Measurements from ENCODE around the gene UNC45A. TPM values are rescaled to one million over a fixed set of nuclear protein-coding genes. Genes with fewer than 3 reads are reported as not detected.

UNC45A gene
- total RNA-seq, 1 experiment from 2014 or later: 68.4 TPM

DNA sequence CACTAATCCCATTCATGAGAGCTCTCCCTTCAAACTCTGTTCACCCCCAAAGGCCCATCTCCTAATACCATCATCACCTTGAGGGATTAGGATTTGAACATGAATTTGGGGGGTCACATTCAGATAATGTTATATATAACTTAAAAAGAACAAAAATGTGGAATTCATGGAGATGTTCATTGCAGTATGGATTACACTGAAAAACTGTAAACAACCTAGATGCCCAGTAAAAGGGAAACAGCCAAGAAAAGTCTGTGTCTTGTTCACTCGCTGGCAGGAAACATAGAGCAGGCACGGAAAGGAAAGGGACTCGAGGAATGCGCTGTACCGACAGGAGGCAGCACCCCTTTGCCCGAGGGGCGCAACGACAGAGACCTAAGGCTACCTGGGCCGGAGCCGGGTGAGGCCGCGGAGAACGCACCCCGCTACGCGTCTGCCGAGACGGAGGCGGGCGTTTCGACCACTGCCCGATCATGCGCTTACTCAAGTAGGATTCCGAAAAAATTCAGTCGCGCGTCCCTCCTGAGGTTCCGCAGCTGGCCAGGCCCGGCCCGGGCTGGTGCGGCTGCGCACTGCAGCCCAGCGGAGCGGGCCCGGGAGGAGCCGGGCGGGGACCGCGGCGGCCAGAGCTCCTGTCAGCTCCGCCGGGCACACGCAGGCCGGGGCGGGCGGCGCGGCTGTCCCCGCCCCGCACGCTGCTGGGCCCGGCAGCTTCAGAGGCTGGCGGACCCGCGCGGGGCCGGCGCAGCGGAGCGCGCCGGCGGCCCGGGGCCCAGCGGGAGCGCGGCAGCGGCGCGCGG lies 32.8 kb upstream of the UNC45A start:
- peaks cover 10% of the 10 kb centered on the region for H3K36me3 ChIP-seq (ENCODE audit: low read depth, low read length)
- intact Hi-C loops (cut with micrococcal nuclease): loop anchor here (2.0 kb wide), 1 partner anchor 29 kb away; no protein-coding TSS in a partner anchor
- H3K4me2 ChIP-seq (ENCODE audit: low read length): peak overlapping the region; percentile 91
- TF ChIP-seq EZH2phosphoT487 (IDR thresholded peaks at IDR 0.05; ENCODE audit: borderline replicate concordance, low read length) (no peak), EZH2 (IDR thresholded peaks at IDR 0.05; ENCODE audit: low read length, unreplicated experiment) (no peak)
- TF ChIP-seq, protein P1, sequence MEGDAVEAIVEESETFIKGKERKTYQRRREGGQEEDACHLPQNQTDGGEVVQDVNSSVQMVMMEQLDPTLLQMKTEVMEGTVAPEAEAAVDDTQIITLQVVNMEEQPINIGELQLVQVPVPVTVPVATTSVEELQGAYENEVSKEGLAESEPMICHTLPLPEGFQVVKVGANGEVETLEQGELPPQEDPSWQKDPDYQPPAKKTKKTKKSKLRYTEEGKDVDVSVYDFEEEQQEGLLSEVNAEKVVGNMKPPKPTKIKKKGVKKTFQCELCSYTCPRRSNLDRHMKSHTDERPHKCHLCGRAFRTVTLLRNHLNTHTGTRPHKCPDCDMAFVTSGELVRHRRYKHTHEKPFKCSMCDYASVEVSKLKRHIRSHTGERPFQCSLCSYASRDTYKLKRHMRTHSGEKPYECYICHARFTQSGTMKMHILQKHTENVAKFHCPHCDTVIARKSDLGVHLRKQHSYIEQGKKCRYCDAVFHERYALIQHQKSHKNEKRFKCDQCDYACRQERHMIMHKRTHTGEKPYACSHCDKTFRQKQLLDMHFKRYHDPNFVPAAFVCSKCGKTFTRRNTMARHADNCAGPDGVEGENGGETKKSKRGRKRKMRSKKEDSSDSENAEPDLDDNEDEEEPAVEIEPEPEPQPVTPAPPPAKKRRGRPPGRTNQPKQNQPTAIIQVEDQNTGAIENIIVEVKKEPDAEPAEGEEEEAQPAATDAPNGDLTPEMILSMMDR (conservative IDR thresholded peaks at IDR 0.05; ENCODE audit: low read depth, low read length): peak; percentile 74
- H3K79me2 ChIP-seq (ENCODE audit: low read length): peaks cover 16% of the 10 kb centered on the region; the same call in 1 of the 2 replicates
- H2AFZ ChIP-seq (ENCODE audit: low read length): peak overlapping the region; percentile 96
- H3K4me3 ChIP-seq (ENCODE audit: low read length): peak overlapping the region; percentile 88
- H3K9me3 ChIP-seq (ENCODE audit: low read length): no peaks in the 10 kb centered on the region
- ATAC-seq (peak; percentile 89), DNase-seq (peak; percentile 83)
- CTCF ChIA-PET: interaction anchor here (0.6 to 1.2 kb wide), 4 partner anchors 12 to 187 kb away, joined by 4 to 16 read pairs (median 5); partner anchors contain the start of gene HDDC3
- H4K20me1 ChIP-seq (ENCODE audit: low read length): no peaks in the 10 kb centered on the region
- H3K27me3 ChIP-seq (ENCODE audit: low read length): no peaks in the 10 kb centered on the region
- peak overlapping the region; percentile 64 for H3K9ac ChIP-seq (ENCODE audit: low read length)
- H3K9me2 ChIP-seq (replicated peaks; ENCODE audit: low read length): no peaks in the 10 kb centered on the region
- POLR2A ChIA-PET (ENCODE audit: unreplicated experiment): interaction anchor here (0.6 to 1.0 kb wide), 2 partner anchors 32 to 513 kb away, joined by 3 to 6 read pairs; partner anchors contain the start of gene UNC45A
- BruUV-seq (replicated peaks): TSS peak; percentile 68
- H3K4me1 ChIP-seq (ENCODE audit: insufficient read depth, low read length): peaks cover 13% of the 10 kb centered on the region
- H3K27ac ChIP-seq (ENCODE audit: low read length): no peak overlapping the region
- H3F3A ChIP-seq (ENCODE audit: low read length, unreplicated experiment): no peaks in the 10 kb centered on the region

DNA sequence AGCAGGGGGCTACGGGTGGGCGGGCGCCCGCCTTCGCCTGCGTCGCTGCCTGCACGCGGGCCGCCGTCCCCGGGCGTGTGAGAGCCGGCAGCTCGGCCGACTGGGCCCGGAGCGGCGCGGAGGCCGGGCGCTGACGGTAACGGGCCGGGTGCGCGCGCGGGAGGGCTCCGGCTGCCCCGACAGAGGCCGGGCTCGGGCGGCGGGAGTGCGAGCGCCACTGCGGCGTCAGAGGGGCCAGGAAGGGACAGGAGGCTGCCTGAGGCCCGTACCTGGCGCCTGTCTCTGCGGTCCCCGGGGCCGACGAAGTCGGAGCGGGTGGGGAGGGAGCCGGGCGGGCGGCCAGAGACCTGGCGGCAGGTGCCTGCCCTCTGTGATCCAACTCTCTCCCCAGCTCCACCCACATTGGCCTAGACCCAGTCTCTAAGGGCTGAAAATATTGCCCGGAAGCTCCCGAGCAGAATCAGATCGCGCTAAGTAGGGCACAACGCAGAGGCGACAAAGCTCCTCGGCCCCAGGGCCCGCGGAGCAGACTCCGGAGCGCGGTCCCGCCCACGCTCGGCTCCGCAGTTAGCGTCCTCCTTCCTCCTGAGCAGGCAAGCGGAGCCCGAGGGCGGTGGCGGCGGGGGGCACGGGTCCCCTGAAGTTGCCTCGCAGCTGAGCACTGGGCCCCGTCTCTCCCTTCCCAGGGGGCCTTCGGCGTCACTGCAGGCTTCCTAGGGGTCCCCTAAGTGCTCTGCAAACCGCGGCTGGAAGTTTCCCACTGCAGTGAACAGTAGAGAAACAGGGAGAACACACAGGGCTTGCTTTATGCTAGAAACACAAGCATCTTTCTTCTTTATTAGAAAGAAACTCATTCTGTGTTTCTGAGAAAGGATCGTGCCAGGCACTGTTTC lies 32.0 kb upstream of the UNC45A start, which contains the start of gene MAN2A2:
Gene MAN2A2, plus strand, starts transcription at position 463 of the 893 bp plus-strand sequence. CDS start 906 bp downstream, outside the sequence.
- DNase-seq (peak; percentile 55), ATAC-seq (peak; percentile 48)
- Histone ChIP-seq H2AFZ (ENCODE audit: low read length) (peak within 1 kb of the TSS; percentile 96), H3K36me3 (ENCODE audit: low read depth, low read length) (peaks cover 11% of the 10 kb centered on the region), H3K9me2 (replicated peaks; ENCODE audit: low read length) (no peaks in the 10 kb centered on the region), H3K27ac (ENCODE audit: low read length) (no peak within 1 kb of the TSS), H3K9me3 (ENCODE audit: low read length) (no peaks in the 10 kb centered on the region), H3K79me2 (ENCODE audit: low read length) (peaks cover 16% of the 10 kb centered on the region; the same call in 1 of the 2 replicates), H3K4me1 (ENCODE audit: insufficient read depth, low read length) (peaks cover 13% of the 10 kb centered on the region), H3K4me3 (ENCODE audit: low read length) (peak within 1 kb of the TSS; percentile 88), H3K27me3 (ENCODE audit: low read length) (no peaks in the 10 kb centered on the region), H3F3A (ENCODE audit: low read length, unreplicated experiment) (no peaks in the 10 kb centered on the region), H4K20me1 (ENCODE audit: low read length) (no peaks in the 10 kb centered on the region), H3K9ac (ENCODE audit: low read length) (peak within 1 kb of the TSS; percentile 64), H3K4me2 (ENCODE audit: low read length) (peak within 1 kb of the TSS; percentile 94)
- CTCF ChIA-PET: interaction anchor here (0.6 to 1.2 kb wide), 5 partner anchors 11 to 33 kb away, joined by 3 to 5 read pairs (median 4); partner anchors contain the start of gene HDDC3
- BruUV-seq (replicated peaks): no TSS peak
- intact Hi-C loops (cut with micrococcal nuclease): loop anchor here (2.0 kb wide), 1 partner anchor 28 kb away; no protein-coding TSS in a partner anchor
- POLR2A ChIA-PET (ENCODE audit: unreplicated experiment): interaction anchor here (0.6 kb wide), 2 partner anchors 29 to 514 kb away, joined by 3 to 6 read pairs; no protein-coding TSS in a partner anchor
- TF ChIP-seq EZH2phosphoT487 (IDR thresholded peaks at IDR 0.05; ENCODE audit: borderline replicate concordance, low read length): no peak
- no peak for TF ChIP-seq EZH2 (IDR thresholded peaks at IDR 0.05; ENCODE audit: low read length, unreplicated experiment)
